GM13976 (cell line): ENCODE results near the gene MYCBP2.
"Not testable (repeated sequence)": the region's sequence is repeated elsewhere in the genome, so short reads cannot be mapped to it uniquely, and the experiment has no call there.

Experiments
- DNase-seq: peaks from one replicate; pipeline ENCODE4 v3.0.0; 2012; ENCODE audit warnings: low spot score
- in situ Hi-C: fragments of 300-500 bp; cut with MboI; formaldehyde crosslinking; loops from one replicate; pipeline ENCODE4 v1.12.0; 2022; ENCODE audit warnings: low sequenced_read_pairs, mixed read lengths, inconsistent platforms; ENCODE audit not compliant: unreplicated experiment
- TF ChIP-seq, protein P1 (sequence below): IDR thresholded peaks from 2 replicates; pipeline ENCODE4 v1.5.1; 2012; ENCODE audit warnings: borderline replicate concordance, mild to moderate bottlenecking; ENCODE audit not compliant: insufficient read depth; ENCODE audit errors: extremely low read depth, missing control alignments, control extremely low read depth

Gene MYCBP2

DNA sequence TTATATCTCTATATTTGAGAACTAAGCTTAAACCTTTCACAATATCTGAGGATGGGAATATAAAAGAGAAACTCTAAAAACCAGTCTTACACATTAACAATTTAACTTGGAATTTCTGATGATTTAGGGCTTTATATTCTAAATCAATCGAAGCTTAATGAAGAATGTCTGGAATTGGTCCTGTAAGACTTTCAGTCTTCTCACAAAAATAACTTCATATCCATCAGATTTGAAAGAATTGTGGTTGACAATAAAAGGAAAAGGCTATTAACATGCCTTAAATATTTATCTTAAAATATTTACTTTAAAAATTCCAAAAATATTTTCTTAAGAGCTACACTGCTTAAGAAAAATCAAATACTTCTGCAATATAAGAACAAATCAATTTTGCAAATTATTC is 27.3 kb downstream of the MYCBP2 start:
- DNase-seq, result no peak
- TF ChIP-seq, protein P1, sequence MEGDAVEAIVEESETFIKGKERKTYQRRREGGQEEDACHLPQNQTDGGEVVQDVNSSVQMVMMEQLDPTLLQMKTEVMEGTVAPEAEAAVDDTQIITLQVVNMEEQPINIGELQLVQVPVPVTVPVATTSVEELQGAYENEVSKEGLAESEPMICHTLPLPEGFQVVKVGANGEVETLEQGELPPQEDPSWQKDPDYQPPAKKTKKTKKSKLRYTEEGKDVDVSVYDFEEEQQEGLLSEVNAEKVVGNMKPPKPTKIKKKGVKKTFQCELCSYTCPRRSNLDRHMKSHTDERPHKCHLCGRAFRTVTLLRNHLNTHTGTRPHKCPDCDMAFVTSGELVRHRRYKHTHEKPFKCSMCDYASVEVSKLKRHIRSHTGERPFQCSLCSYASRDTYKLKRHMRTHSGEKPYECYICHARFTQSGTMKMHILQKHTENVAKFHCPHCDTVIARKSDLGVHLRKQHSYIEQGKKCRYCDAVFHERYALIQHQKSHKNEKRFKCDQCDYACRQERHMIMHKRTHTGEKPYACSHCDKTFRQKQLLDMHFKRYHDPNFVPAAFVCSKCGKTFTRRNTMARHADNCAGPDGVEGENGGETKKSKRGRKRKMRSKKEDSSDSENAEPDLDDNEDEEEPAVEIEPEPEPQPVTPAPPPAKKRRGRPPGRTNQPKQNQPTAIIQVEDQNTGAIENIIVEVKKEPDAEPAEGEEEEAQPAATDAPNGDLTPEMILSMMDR, result no peak
- in situ Hi-C loops, result no loop called here

DNA sequence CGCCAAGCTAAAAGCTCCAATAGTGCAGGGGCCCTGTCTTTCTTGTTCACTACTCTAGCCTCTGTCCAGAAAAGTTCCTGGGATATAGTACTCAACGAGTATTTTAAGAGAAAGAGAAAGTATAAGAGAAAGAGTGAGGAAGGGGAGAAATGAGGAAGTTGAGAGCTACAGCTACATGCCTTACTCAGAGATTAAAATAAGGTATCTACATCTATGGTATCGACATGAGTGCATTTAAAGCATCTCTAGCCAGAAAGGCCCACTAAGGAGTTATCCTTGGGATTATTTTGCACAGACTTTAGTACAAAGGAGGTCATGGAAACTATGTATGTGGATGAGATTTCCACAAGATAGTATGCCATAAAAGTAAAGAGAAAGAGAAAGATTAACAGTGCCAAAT is 28.5 kb downstream of the MYCBP2 start:
- TF ChIP-seq, protein P1, result no peak
- in situ Hi-C loops, result no loop called here
- DNase-seq, result peak; percentile 33

DNA sequence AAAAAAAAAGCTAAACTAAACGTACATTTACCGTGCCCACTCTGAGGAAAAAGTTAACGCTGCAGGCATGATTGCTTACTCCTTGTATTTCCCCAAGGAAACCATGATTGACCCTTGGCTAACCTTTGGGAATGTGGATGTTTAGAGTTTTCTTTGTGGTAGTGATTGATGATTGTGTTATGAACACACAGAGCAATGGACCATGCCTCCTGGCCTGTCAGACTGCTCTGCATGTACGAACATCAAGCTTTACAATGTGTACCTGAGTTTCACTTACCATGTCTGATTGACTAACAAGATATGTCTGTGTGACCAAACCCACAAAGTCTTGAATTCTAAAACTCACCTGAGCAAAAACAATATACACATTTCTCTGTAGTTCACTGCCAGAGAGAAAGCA is 35.1 kb downstream of the MYCBP2 start:
- no peak for DNase-seq
- in situ Hi-C loops, result no loop called here
- TF ChIP-seq, protein P1, result no peak

DNA sequence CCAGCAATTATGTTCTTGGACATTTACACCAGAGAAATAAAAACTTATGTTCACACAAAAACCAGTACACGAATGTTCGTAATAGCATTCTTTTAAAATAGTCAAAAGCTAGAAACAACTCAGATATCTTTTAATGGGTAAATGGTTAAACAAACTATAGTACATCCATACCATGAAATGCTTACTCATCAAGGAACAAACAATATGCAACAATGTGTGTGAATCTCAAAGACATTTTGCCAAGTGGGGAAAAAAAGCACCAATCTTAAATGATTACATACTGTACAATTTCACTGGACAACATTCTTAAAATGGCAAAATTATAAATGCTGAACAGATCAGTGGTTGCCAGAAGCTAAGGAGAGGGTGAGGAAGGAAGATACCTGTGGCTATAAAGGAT is 36.6 kb downstream of the MYCBP2 start:
- no peak for DNase-seq
- TF ChIP-seq, protein P1, result no peak
- in situ Hi-C loops, result no loop called here

DNA sequence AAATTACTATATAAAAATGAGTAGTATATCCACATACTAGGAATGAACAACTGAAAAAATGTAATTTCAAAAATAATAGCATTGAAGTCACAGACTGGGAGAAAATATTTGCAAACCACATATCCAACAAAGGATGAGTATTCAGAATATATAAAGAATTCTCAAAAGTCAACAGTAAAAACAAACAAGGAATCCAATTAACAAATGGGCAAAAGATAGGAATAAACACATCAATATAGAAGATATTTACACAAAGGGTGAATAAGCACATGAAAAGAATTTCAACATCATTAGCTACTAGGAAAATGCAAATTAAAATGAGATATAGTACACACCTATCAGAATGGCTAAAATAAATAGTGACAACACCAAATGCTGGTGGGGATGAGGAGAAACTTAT is 37.0 kb downstream of the MYCBP2 start:
- TF ChIP-seq, protein P1, result no peak
- in situ Hi-C loops, result no loop called here
- no peak for DNase-seq

DNA sequence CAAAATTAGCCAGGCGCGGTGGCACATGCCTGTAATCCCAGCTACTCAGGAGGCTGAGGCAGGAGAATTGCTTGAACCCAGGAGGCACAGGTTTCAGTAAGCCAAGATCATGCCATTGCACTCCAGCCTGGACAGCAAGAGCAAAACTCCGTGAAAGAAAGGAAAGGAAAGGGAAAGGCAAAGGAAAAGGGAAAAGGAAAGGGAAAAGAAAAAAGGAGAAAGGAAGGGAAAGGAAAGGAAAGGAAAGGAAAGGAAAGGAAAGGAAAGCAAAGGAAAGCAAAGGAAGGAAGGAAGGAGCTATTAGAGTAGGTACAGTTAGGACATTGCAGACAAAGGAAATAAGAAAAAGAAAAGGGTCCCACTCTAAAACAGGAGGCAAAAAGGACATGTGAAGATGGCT is 41.3 kb downstream of the MYCBP2 start:
- in situ Hi-C loops, DNase-seq: not testable (repeated sequence)

DNA sequence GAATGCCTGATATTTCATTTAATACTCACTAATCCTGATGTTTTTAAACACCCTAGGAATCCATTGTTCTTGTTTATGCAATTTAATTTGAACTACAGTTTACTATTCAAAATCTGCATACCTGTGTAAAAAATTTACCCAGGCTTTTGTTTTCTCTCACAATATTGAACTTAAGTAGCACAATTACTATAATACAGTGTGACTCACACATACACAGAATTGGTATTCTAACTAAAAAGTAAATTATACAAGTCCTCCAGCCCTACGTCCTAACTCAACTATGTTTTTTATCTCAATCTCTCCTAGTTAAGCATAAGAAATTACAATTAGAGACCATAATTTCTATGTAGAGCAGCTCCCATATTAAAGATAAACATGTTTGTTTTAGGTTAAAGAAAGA is 41.8 kb downstream of the MYCBP2 start:
- in situ Hi-C loops, result no loop called here
- no peak for DNase-seq

More for the DNA sequence above, 41.8 kb downstream of the MYCBP2 start:
- TF ChIP-seq, protein P1, result no peak
